Mesangial cell (primary cell): ENCODE measurements around the gene TSHR. TPM values are rescaled to one million over a fixed set of nuclear protein-coding genes. Genes with fewer than 3 reads are reported as not detected.

Source experiments
- total RNA-seq: library from RNA; depleted of rRNA; stranded (reverse); fragments of >200 nt; gene quantifications from 2 replicates; pipeline ENCODE4 v1.2.3, GENCODE V29; 2015

The TSHR gene
- total RNA-seq = 7.2 TPM in 1 of 2 replicates, not detected in the other

DNA sequence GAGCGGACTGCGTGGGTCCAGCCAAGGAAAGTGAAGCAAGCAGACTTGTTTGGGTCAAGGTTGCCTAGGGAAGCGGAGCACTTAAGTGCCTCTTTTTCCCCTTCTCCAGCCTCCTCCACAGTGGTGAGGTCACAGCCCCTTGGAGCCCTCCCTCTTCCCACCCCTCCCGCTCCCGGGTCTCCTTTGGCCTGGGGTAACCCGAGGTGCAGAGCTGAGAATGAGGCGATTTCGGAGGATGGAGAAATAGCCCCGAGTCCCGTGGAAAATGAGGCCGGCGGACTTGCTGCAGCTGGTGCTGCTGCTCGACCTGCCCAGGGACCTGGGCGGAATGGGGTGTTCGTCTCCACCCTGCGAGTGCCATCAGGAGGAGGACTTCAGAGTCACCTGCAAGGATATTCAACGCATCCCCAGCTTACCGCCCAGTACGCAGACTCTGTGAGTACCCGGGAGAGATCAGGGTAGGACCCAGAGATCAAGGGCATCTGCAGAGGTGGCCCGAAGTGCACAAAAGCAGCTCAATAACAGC is at the start of gene TSHR:
Gene TSHR (plus strand): TSS at position 206 of the 526 bp plus-strand sequence. CDS start 60 bp downstream, at position 266.

DNA sequence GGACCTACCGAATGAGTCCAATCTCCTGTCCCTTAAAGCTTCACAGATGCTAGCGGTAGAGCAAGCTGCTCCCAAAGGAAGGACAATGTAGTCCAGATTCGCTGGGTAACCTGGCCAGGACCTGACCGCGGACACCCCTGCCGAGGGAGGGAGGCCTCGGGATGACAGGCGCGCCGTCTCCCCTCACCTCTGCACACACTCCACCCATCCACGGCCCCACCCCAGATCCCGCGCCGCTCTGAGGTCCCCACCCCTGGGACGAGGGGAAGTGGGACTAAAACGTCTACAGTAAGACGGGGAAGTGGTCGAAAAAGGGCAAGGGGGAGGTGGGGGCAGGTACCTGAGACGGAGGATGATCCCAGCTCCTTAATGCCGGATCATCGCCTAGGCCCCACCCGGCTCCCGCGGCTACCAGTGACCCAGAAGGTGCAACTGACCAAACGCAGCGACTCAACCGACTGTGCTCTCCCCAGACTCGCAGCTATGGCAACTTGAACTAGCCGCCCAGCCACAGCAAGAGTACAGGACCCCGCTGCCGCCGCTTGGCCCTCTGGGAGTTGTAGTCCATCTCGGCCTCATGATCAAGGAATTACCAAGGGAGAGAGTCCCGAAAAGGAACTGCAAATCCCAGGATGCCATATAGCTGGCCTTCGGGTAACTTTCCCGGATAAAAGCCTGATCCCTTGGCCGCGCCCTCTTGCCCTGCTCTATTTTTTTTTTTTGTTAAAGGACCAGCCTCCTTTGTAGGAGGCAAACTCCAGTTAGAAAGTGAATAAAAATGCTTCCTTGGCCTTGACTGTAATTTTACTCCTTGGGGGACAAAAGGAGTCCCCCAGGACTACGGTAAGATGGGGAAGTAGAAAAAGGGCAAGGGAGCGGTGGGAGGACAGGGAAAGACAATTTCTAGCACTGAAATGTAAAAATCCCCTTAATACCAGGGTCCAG is 13.9 kb upstream of the TSHR start, which contains the start of gene CEP128:
Gene CEP128 (minus strand): TSS at position 498 of the 945 bp plus-strand sequence.

Other genes with a start within 250 kb of the TSHR start
- gene CEP128, start 13.9 kb upstream of the TSHR start, total RNA-seq = 3.0 and 5.7 TPM in 2 replicates